Pancreas (tissue), 10 donors: ENCODE results near the gene RPN2. TPM values are rescaled to one million over a fixed set of nuclear protein-coding genes. Genes with fewer than 3 reads are reported as not detected.

Source experiments
- ATAC-seq, 4 donors: fragments of 200-7000 bp; cut with Tn5 transposase; one replicate each; pipeline versions ENCODE4 v1.8.0 to v1.9.1; 2020; ENCODE audit warnings: mild to moderate bottlenecking in 4 of 4, moderate library complexity in 4 of 4
- DNase-seq, 6 donors: peaks; one replicate each; pipeline ENCODE4 v3.0.0-alpha.2; 2020
- FAIRE-seq: peaks from 2 replicates; lab custom pipeline; 2012; peaks lifted over from hg19 to GRCh38; lab: Jason Lieb, UNC
- H3K27ac ChIP-seq, 4 donors: fragments of 200-600 bp; sonication (generic); 1 replicate in 3 of 4; 2 replicates in 1 of 4; pipeline versions ENCODE4 v1.5.0 to v1.8.0; 2020
- H3K27me3 ChIP-seq, 4 donors: fragments of 200-600 bp; one replicate each; pipeline ENCODE4 v1.8.0; 2021
- H3K36me3 ChIP-seq, 3 donors: fragments of 200-600 bp; sonication (generic) in 1 of 3; one replicate each; pipeline versions ENCODE4 v1.5.0 to v1.8.0; 2020 to 2021
- H3K4me1 ChIP-seq, 3 donors: fragments of 200-600 bp; one replicate each; pipeline ENCODE4 v1.8.0; 2021
- H3K4me3 ChIP-seq, 4 donors: fragments of 200-600 bp; sonication (generic) in 2 of 4; one replicate each; pipeline versions ENCODE4 v1.5.0 to v1.8.0; 2020 to 2021
- H3K9me3 ChIP-seq, 4 donors: fragments of 200-600 bp; one replicate each; pipeline ENCODE4 v1.8.0; 2021
- WGBS, 2 donors: extraction: QIAGEN DNeasy Blood & Tissue Kit; methylation state at CpG; one replicate each; pipeline ENCODE4 v1.1.7; 2013; 5-methylcytosine and 5-hydroxymethylcytosine counted together
- intact Hi-C, 3 donors: fragments of 100-400 bp; cut with DNase I; formaldehyde crosslinking; loops; one replicate each; pipeline versions ENCODE4 v1.11.1 to v1.14.2; 2022
- polyA plus RNA-seq, 2 donors: library from polyadenylated mRNA; stranded (reverse); fragments of 200-250 nt; gene quantifications; one replicate each; pipeline ENCODE4 v1.2.3, GENCODE V29; 2013
- total RNA-seq, 6 donors: library from RNA; stranded (reverse); fragmentation: NEBNext Ultra II Directional in 4 of 6; extraction: Animal tissue kit (Norgen Biotek cat#: 25700) in 4 of 6; gene quantifications; one replicate each; pipeline versions ENCODE4 v1.2.1 to v1.2.4, GENCODE V29; 2021 to 2023
- TF ChIP-seq, protein P1 (sequence below), 4 donors: fragments of 200-600 bp; sonication (generic) in 3 of 4; IDR thresholded peaks; one replicate each; pipeline versions ENCODE4 v1.5.0 to v1.8.0; 2021; ENCODE audit warnings: antibody characterized with exemption in 4 of 4
- donor health status: healthy with polysubstance abuse.
- donor health status: DM: no; HTN: no; CAD: no; lungs with moderate emphysema.
- donor health status: DM: no; HTN: no; CAD: no.
- donor health status: control.
- donor health status: control.
- donor health status: Bipolar disorder and iron deficiency.
- donor health status: DM: yes; HTN: yes; CAD: no.
- donor health status: DM: no; HTN: no; CAD: no.
- donor health status: DM: no; HTN: no; CAD: no.
- donor health status: DM: yes; HTN: yes; CAD: no.

RPN2 gene
- total and polyA plus RNA-seq, 8 donors = 43.8 to 117 (median 80.9) TPM

DNA sequence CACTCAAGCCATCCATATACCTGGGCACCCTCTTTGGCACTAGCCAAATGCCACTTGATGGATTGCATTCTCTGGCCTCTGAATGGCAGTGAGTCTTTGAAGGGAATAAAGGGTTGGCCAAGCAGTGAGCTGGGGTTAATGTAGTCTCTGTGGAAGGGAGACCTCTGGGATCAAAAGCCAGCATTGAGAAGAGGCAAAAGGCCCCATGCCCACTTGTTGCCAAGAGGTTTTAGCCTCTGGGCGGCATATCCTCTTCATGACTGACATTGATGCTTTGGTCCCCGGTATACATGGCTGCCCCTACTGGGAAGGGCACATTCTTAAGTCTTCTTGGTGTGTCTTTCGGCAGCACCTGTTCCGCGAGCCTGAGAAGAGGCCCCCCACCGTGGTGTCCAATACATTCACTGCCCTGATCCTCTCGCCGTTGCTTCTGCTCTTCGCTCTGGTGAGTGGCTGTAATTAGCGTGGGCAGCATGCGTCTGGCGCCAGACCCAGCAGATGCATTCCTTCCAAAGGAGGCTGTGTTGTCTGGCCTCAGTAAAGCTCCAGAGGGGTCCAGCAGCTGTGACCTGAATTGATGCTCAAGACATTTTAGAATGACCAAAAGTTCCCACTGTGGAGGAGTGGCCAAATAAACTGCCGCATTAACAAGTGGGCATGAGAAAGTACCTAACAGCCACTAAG lies 53.0 kb downstream of the RPN2 start:
- no peak for FAIRE-seq
- Histone ChIP-seq H3K27me3 (no peaks in the 10 kb centered on the region), H3K36me3 (peaks cover 13 to 93% (median 54%) of the 10 kb centered on the region in 3 donors), H3K27ac (no peak overlapping the region), H3K4me3 (no peak overlapping the region), H3K4me1 (no peaks in the 10 kb centered on the region), H3K9me3 (no peaks in the 10 kb centered on the region)
- no peak for DNase-seq
- TF ChIP-seq, protein P1, sequence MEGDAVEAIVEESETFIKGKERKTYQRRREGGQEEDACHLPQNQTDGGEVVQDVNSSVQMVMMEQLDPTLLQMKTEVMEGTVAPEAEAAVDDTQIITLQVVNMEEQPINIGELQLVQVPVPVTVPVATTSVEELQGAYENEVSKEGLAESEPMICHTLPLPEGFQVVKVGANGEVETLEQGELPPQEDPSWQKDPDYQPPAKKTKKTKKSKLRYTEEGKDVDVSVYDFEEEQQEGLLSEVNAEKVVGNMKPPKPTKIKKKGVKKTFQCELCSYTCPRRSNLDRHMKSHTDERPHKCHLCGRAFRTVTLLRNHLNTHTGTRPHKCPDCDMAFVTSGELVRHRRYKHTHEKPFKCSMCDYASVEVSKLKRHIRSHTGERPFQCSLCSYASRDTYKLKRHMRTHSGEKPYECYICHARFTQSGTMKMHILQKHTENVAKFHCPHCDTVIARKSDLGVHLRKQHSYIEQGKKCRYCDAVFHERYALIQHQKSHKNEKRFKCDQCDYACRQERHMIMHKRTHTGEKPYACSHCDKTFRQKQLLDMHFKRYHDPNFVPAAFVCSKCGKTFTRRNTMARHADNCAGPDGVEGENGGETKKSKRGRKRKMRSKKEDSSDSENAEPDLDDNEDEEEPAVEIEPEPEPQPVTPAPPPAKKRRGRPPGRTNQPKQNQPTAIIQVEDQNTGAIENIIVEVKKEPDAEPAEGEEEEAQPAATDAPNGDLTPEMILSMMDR (IDR thresholded peaks at IDR 0.05) = no peak
- 92 to 94% methylated on average over 13 of the region's 13 CpGs for WGBS, 2 donors
- intact Hi-C loops = no loop called here
- ATAC-seq = no peak

DNA sequence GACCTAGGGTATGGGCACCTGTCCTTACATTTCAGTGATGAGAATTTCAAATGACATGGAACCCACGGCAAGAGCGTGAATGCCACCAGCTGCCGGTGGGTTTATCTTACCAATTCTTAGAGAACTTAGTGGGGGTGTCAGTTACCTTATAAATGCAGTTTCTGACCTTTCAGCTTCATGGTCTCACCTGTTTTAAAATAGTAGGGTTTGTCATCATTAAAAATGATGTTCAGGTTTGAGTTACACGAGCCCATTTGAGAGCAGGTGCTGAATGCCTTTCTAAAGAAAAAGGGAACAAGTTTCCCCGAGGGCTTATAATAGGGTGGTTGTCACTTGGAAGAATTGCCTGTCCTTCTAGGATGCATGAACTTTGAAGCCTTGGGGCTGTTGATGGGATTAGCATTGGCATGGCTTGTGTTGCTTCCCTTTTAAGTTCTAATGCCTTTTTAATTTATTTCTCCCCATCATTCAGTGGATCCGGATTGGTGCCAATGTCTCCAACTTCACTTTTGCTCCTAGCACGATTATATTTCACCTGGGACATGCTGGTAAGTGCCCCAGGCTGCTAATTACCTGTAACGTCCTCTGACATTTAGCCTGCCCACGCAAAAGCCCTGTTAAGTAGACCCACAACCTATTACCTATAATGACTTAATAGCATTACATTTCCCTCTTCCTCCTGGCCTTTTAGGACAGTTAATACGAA lies 54.6 kb downstream of the RPN2 start:
- Histone ChIP-seq H3K4me1 (no peaks in the 10 kb centered on the region), H3K4me3 (no peak overlapping the region), H3K9me3 (no peaks in the 10 kb centered on the region), H3K27me3 (no peaks in the 10 kb centered on the region), H3K27ac (no peak overlapping the region), H3K36me3 (peaks cover 13 to 94% (median 57%) of the 10 kb centered on the region in 3 donors)
- FAIRE-seq (no peak), DNase-seq (no peak), ATAC-seq (no peak)
- intact Hi-C loops = no loop called here
- TF ChIP-seq, protein P1 (IDR thresholded peaks at IDR 0.05) = no peak
- 75 to 79% methylated on average over 10 of the region's 10 CpGs for WGBS, 2 donors

DNA sequence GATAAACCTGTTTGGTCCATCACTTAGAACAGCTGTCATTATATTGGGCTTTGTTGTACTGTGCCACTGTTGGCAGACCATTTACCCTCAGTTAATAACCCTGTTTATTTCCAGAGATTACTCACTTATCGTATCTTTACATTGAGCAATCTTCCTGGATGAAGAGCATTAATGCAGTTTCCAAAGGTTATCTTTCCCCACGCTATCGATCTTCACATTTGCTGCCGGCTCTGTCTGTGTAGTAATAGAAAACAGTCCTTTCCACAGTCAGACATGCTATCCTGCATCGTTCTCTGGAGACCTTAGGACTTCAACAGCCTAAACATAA lies 55.1 kb downstream of the RPN2 start:
- no peaks in the 10 kb centered on the region for H3K27me3 ChIP-seq
- intact Hi-C loops = no loop called here
- 86% methylated on average over 5 of the region's 5 CpGs for WGBS, 2 donors
- H3K27ac ChIP-seq = no peak overlapping the region
- FAIRE-seq (no peak), ATAC-seq (no peak), DNase-seq (no peak)
- no peaks in the 10 kb centered on the region for H3K4me1 ChIP-seq
- TF ChIP-seq, protein P1 (IDR thresholded peaks at IDR 0.05) = no peak
- no peaks in the 10 kb centered on the region for H3K9me3 ChIP-seq
- no peak overlapping the region for H3K4me3 ChIP-seq
- H3K36me3 ChIP-seq = peaks cover 13 to 94% (median 55%) of the 10 kb centered on the region in 3 donors

DNA sequence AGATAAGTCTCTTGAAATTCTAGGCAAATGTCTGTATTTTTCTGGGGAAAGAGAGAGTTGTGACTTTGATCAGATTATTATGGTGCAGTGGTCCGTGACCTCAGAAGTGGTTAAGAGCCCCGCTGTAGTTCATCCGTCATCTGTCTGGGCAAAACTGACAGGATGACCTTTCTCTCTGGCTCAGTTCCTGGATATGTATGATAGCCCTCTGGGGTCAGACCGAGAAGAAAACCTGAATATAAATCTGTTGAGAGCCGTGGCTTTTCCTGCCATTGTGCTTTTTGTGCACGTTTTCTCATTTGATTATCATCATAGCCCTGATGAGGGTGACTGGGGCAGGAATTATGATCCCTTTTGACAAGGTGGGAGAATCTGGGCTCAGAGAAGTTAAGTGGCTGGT lies 55.9 kb downstream of the RPN2 start:
- DNase-seq = no peak

More for the DNA sequence above, 55.9 kb downstream of the RPN2 start:
- Histone ChIP-seq H3K9me3 (no peaks in the 10 kb centered on the region), H3K27ac (no peak overlapping the region), H3K36me3 (peaks cover 13 to 94% (median 47%) of the 10 kb centered on the region in 3 donors), H3K27me3 (no peaks in the 10 kb centered on the region), H3K4me3 (no peak overlapping the region), H3K4me1 (no peaks in the 10 kb centered on the region)
- FAIRE-seq (no peak), ATAC-seq (no peak)
- 80 to 81% methylated on average over 6 of the region's 6 CpGs for WGBS, 2 donors
- intact Hi-C loops = no loop called here
- TF ChIP-seq, protein P1 (IDR thresholded peaks at IDR 0.05) = no peak
